Suprapubic skin (tissue), 3 donors: Measurements from ENCODE around the gene GNB5.

Experiments used
- CTCF ChIP-seq, 2 donors: fragments of 200-600 bp in 1 of 2; fragments of 450-650 bp in 1 of 2; sonication (generic) in 1 of 2; IDR thresholded peaks; one replicate each; pipeline ENCODE4 v1.5.1; 2016 to 2019; ENCODE audit warnings: antibody characterized with exemption in 2 of 2, mild to moderate bottlenecking in 1 of 2, moderate library complexity in 1 of 2
- EP300 ChIP-seq: sonication (generic); formaldehyde crosslinking; IDR thresholded peaks from one replicate; pipeline ENCODE4 v1.6.1; 2017; ENCODE audit warnings: antibody characterized with exemption

- TF ChIP-seq CTCF (IDR thresholded peaks at IDR 0.05) (no peak), EP300 (no peak)
Measured at GRCh38 chr15:52124270-52124880, 66.8 kb downstream of the GNB5 start.
